MM.1S (cell line): ENCODE results near the gene ANG.

Experiments
- DNase-seq: peaks from one replicate; pipeline ENCODE4 v3.0.0-alpha.2; 2015
- H2AFZ ChIP-seq: fragments of 300-600 bp; sonication (generic); 2 replicates; pipeline ENCODE4 v1.6.0; 2016; ENCODE audit warnings: antibody characterized with exemption, low read length
- H3F3A ChIP-seq: fragments of 300-600 bp; sonication (generic); 2 replicates; pipeline ENCODE4 v1.6.1; 2016; ENCODE audit warnings: mild to moderate bottlenecking, antibody characterized with exemption, low read length, moderate library complexity, mixed read lengths; ENCODE audit not compliant: insufficient read depth
- H3K27ac ChIP-seq: fragments of 300-600 bp; sonication (generic); 2 replicates; pipeline ENCODE4 v1.5.1; 2016; ENCODE audit warnings: mild to moderate bottlenecking, low read length
- H3K27me3 ChIP-seq: fragments of 300-600 bp; sonication (generic); replicated peaks from 2 replicates; pipeline ENCODE4 v1.6.0; 2016; ENCODE audit warnings: low read length; ENCODE audit not compliant: insufficient read depth
- H3K36me3 ChIP-seq: fragments of 300-600 bp; sonication (generic); replicated peaks from 2 replicates; pipeline ENCODE4 v1.6.1; 2016; ENCODE audit warnings: mild to moderate bottlenecking, low read length, mixed read lengths; ENCODE audit not compliant: insufficient read depth
- H3K4me1 ChIP-seq: fragments of 300-600 bp; sonication (generic); 2 replicates; pipeline ENCODE4 v1.6.1; 2016; ENCODE audit warnings: low read length, mixed read lengths
- H3K4me2 ChIP-seq: fragments of 300-600 bp; sonication (generic); 2 replicates; pipeline ENCODE4 v1.6.0; 2016; ENCODE audit warnings: low read depth, low read length
- H3K4me3 ChIP-seq: fragments of 300-600 bp; sonication (generic); 2 replicates; pipeline ENCODE4 v1.5.1; 2016; ENCODE audit warnings: low read length, mixed read lengths
- H3K79me2 ChIP-seq: fragments of 300-600 bp; sonication (generic); 2 replicates; pipeline ENCODE4 v1.6.1; 2016; ENCODE audit warnings: mixed run types, low read length, mixed read lengths
- H3K9ac ChIP-seq: fragments of 300-600 bp; sonication (generic); 2 replicates; pipeline ENCODE4 v1.6.1; 2016; ENCODE audit warnings: low read length, mixed read lengths
- H3K9me2 ChIP-seq: fragments of 300-600 bp; sonication (generic); replicated peaks from 2 replicates; pipeline ENCODE4 v1.6.1; 2016; ENCODE audit warnings: mild to moderate bottlenecking, low read length, mixed read lengths; ENCODE audit not compliant: insufficient read depth
- H3K9me3 ChIP-seq: fragments of 300-600 bp; sonication (generic); replicated peaks from 2 replicates; pipeline ENCODE4 v1.6.1; 2016; ENCODE audit warnings: mild to moderate bottlenecking, low read length, mixed read lengths; ENCODE audit not compliant: insufficient read depth
- H4K20me1 ChIP-seq: fragments of 300-600 bp; sonication (generic); 2 replicates; pipeline ENCODE4 v1.6.1; 2016; ENCODE audit warnings: mild to moderate bottlenecking, low read length, moderate library complexity, mixed read lengths; ENCODE audit not compliant: insufficient read depth
- EZH2 ChIP-seq: fragments of 300-600 bp; sonication (generic); optimal IDR thresholded peaks from 2 replicates; pipeline ENCODE3; 2017; ENCODE audit warnings: low read depth, mild to moderate bottlenecking, antibody characterized with exemption, low read length, mixed read lengths
- EZH2phosphoT487 ChIP-seq: fragments of 300-600 bp; sonication (generic); IDR thresholded peaks from 2 replicates; pipeline ENCODE4 v1.6.1; 2018; ENCODE audit warnings: antibody characterized with exemption, low read length
- TF ChIP-seq, protein P1 (sequence below): fragments of 300-600 bp; sonication (generic); IDR thresholded peaks from 2 replicates; pipeline ENCODE4 v1.5.1; 2016; ENCODE audit warnings: antibody characterized with exemption, low read length, mixed read lengths

Gene ANG

DNA sequence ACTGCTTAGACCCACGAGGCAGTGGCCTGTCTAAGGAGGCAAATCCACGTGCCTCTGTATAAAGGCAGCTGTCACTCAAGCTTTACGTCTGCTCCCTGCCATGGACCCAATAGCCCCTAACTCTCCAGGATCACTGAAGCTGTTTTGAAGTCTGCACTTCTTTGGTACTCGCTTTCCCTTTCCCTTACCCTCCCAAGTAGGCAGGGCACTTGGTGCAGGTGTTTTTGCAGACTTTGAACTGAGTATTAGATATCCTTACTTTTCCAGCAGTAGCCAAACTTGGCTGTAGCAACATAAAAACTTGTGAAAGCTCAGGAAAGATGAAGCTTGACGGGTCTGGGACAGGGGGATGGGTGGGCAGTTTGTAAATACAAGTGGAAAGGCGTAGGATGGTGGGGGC is 29.2 kb upstream of the ANG start:
- H3K9ac ChIP-seq: no peak overlapping the region
- no peaks in the 10 kb centered on the region for H3K9me3 ChIP-seq
- H3K79me2 ChIP-seq: no peaks in the 10 kb centered on the region
- no peaks in the 10 kb centered on the region for H3K27me3 ChIP-seq
- TF ChIP-seq, protein P1, sequence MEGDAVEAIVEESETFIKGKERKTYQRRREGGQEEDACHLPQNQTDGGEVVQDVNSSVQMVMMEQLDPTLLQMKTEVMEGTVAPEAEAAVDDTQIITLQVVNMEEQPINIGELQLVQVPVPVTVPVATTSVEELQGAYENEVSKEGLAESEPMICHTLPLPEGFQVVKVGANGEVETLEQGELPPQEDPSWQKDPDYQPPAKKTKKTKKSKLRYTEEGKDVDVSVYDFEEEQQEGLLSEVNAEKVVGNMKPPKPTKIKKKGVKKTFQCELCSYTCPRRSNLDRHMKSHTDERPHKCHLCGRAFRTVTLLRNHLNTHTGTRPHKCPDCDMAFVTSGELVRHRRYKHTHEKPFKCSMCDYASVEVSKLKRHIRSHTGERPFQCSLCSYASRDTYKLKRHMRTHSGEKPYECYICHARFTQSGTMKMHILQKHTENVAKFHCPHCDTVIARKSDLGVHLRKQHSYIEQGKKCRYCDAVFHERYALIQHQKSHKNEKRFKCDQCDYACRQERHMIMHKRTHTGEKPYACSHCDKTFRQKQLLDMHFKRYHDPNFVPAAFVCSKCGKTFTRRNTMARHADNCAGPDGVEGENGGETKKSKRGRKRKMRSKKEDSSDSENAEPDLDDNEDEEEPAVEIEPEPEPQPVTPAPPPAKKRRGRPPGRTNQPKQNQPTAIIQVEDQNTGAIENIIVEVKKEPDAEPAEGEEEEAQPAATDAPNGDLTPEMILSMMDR: no peak
- TF ChIP-seq EZH2phosphoT487 (no peak), EZH2 (no peak)
- H3K4me1 ChIP-seq: no peaks in the 10 kb centered on the region
- no peak for DNase-seq
- H2AFZ ChIP-seq: no peak overlapping the region
- no peaks in the 10 kb centered on the region for H3K9me2 ChIP-seq
- H3K4me2 ChIP-seq: no peak overlapping the region
- no peaks in the 10 kb centered on the region for H3F3A ChIP-seq
- H3K27ac ChIP-seq: no peak overlapping the region
- H3K36me3 ChIP-seq: no peaks in the 10 kb centered on the region
- H4K20me1 ChIP-seq: no peaks in the 10 kb centered on the region
- no peak overlapping the region for H3K4me3 ChIP-seq

DNA sequence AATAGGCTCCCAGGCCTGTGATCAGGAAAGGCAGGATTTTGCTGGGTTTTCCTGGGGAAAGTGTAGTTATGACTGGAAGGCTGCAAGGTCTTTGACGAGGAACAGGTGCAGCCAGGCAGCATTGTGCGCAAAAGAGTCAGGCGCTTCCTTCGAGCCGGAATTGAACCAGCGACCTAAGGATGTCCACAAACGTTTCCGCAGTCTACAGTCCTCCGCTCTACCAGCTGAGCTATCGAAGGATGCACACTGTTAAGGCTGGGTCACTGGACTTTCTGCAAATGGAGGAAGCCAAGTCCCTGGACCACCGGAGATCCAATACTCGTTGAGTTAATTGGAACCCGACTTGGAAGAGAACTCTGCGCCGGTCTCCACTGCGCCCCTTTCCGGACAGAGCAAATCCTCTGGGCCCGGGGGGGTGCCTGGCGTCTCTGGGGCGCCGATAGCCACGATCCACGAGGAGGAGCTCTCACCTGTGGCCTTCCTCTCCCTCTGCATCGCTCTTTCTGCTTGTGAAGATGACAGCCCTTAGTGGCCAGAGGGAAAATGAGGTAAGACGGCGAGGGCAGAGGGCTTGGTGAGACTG is 28.7 kb upstream of the ANG start:
- Histone ChIP-seq H3K9me3 (no peaks in the 10 kb centered on the region), H3K27ac (no peak overlapping the region), H3K9ac (no peak overlapping the region), H3K27me3 (no peaks in the 10 kb centered on the region), H2AFZ (no peak overlapping the region), H3K4me1 (no peaks in the 10 kb centered on the region), H3K4me2 (no peak overlapping the region), H3K36me3 (no peaks in the 10 kb centered on the region), H3K4me3 (no peak overlapping the region), H4K20me1 (no peaks in the 10 kb centered on the region), H3K79me2 (no peaks in the 10 kb centered on the region), H3F3A (no peaks in the 10 kb centered on the region), H3K9me2 (no peaks in the 10 kb centered on the region)
- TF ChIP-seq, protein P1: no peak
- no peak for TF ChIP-seq EZH2phosphoT487
- no peak for TF ChIP-seq EZH2
- DNase-seq: no peak

DNA sequence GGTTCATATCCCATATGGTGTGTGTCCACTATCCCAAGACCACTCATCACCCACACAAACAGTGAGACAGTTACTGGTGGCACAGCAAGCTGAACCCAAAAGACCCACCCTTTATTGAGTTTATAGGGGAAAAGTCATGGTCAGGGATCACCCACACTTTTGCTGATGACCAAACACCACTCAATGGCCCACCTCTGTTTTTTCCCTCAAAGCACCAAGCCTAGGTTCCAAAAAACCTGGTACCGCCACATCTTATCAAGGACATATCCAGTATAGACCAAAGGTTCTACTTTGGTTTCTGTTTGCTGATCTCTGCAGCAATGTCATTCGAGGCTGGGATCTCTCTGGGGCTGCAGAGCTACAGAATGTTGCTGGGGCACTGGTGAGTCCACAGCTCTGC is 27.4 kb upstream of the ANG start:
- DNase-seq: no peak
- Histone ChIP-seq H4K20me1 (no peaks in the 10 kb centered on the region), H3K4me3 (no peak overlapping the region)

More for the DNA sequence above, 27.4 kb upstream of the ANG start:
- Histone ChIP-seq H3K9me3 (no peaks in the 10 kb centered on the region), H3K79me2 (no peaks in the 10 kb centered on the region), H3K4me1 (no peaks in the 10 kb centered on the region), H3F3A (no peaks in the 10 kb centered on the region), H3K27me3 (no peaks in the 10 kb centered on the region), H3K4me2 (no peak overlapping the region), H2AFZ (no peak overlapping the region), H3K27ac (no peak overlapping the region), H3K36me3 (no peaks in the 10 kb centered on the region), H3K9ac (no peak overlapping the region), H3K9me2 (no peaks in the 10 kb centered on the region)
- TF ChIP-seq EZH2phosphoT487 (no peak), EZH2 (no peak)
- TF ChIP-seq, protein P1: no peak
